ENCODE measurements around the gene TRIM50.

- TF ChIP-seq EZH2phosphoT487 (IDR thresholded peaks at IDR 0.05; ENCODE audit: insufficient read depth, low read depth): no peak
- no peak for TF ChIP-seq EZH2 (IDR thresholded peaks at IDR 0.05; ENCODE audit: insufficient read depth, poor library complexity, severe bottlenecking)
Measured at GRCh38 chr7:73363225-73364005, 35.5 kb upstream of the TRIM50 start.

All from GM23248 (cell line).